Vagina (tissue), 2 donors: Measurements from ENCODE around the gene ZNF592. TPM values are rescaled to one million over a fixed set of nuclear protein-coding genes. Genes with fewer than 3 reads are reported as not detected.

Experiments used
- DNase-seq, 2 donors: peaks; one replicate each; pipeline ENCODE4 v3.0.0-alpha.2; 2017; ENCODE audit errors: extremely low spot score in 2 of 2
- H3K27ac ChIP-seq: fragments of 200-600 bp; sonication (generic); one replicate; pipeline ENCODE4 v1.5.1; 2019
- H3K27me3 ChIP-seq: fragments of 200-600 bp; sonication (generic); one replicate; pipeline ENCODE4 v1.5.1; 2019
- H3K36me3 ChIP-seq, 2 donors: fragments of 200-600 bp; sonication (generic); one replicate each; pipeline ENCODE4 v1.5.1; 2017 to 2019
- H3K4me1 ChIP-seq: fragments of 200-600 bp; sonication (generic); one replicate; pipeline ENCODE4 v1.5.1; 2019
- H3K4me3 ChIP-seq, 2 donors: fragments of 200-600 bp; sonication (generic); 1 replicate in 1 of 2; 2 replicates in 1 of 2; pipeline ENCODE4 v1.5.1; 2016 to 2019
- H3K9me3 ChIP-seq: fragments of 200-600 bp; sonication (generic); one replicate; pipeline ENCODE4 v1.5.1; 2019
- POLR2A ChIP-seq, 2 donors: fragments of 450-650 bp; IDR thresholded peaks; one replicate each; pipeline ENCODE4 v1.6.1; 2017; ENCODE audit warnings: antibody characterized with exemption in 2 of 2, mild to moderate bottlenecking in 2 of 2, moderate library complexity in 2 of 2
- POLR2AphosphoS5 ChIP-seq, 2 donors: sonication (generic); formaldehyde crosslinking; IDR thresholded peaks; one replicate each; pipeline ENCODE4 v1.9.0; 2017; ENCODE audit warnings: antibody characterized with exemption in 2 of 2, mild to moderate bottlenecking in 2 of 2, low read depth in 1 of 2; ENCODE audit not compliant: insufficient read depth in 1 of 2
- intact Hi-C: fragments of 100-400 bp; cut with DNase I; formaldehyde crosslinking; loops from one replicate; pipeline ENCODE4 v1.15.1; 2023
- total RNA-seq: library from RNA; depleted of rRNA; stranded (reverse); fragments of >200 nt; gene quantifications from one replicate; pipeline ENCODE4 v1.2.3, GENCODE V29; 2016
- TF ChIP-seq, protein P1 (sequence below), 3 experiments: fragments of 450-650 bp in 2 of 3; fragments of 200-600 bp in 1 of 3; sonication (generic) in 1 of 3; IDR thresholded peaks; one replicate each; pipeline ENCODE4 v1.5.1; 2017 to 2019; ENCODE audit warnings: antibody characterized with exemption in 3 of 3, mild to moderate bottlenecking in 2 of 3, moderate library complexity in 2 of 3

ZNF592 gene
- total RNA-seq, 1 donor from 2014 or later, result 21.6 TPM

DNA sequence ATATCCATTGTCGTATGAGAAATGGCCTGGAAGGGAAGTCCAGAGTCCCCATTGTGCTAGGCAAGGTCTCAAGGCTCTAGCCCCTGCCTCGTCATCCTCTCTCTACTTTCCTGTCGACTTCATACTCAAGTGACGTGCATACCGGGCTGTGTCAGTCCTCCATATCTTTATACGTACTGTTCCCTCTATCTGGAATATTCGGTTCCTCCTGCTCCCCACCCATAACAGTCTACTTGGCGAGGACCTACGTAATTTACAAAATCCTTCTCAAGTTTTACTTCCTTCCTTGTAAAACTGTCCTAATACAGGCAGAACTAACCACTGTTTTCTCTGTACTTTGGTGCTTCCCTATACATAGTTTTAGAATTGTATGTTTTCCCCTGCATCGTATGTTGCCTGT is 66.5 kb downstream of the ZNF592 start:
- TF ChIP-seq, protein P1, sequence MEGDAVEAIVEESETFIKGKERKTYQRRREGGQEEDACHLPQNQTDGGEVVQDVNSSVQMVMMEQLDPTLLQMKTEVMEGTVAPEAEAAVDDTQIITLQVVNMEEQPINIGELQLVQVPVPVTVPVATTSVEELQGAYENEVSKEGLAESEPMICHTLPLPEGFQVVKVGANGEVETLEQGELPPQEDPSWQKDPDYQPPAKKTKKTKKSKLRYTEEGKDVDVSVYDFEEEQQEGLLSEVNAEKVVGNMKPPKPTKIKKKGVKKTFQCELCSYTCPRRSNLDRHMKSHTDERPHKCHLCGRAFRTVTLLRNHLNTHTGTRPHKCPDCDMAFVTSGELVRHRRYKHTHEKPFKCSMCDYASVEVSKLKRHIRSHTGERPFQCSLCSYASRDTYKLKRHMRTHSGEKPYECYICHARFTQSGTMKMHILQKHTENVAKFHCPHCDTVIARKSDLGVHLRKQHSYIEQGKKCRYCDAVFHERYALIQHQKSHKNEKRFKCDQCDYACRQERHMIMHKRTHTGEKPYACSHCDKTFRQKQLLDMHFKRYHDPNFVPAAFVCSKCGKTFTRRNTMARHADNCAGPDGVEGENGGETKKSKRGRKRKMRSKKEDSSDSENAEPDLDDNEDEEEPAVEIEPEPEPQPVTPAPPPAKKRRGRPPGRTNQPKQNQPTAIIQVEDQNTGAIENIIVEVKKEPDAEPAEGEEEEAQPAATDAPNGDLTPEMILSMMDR (IDR thresholded peaks at IDR 0.05), result no peak
- no peak for TF ChIP-seq POLR2A (IDR thresholded peaks at IDR 0.05)
- no peak for TF ChIP-seq POLR2AphosphoS5 (IDR thresholded peaks at IDR 0.05; ENCODE audit: insufficient read depth in 1 of 2, low read depth in 1 of 2)
- Histone ChIP-seq H3K27me3 (no peaks in the 10 kb centered on the region), H3K27ac (no peak overlapping the region), H3K9me3 (no peaks in the 10 kb centered on the region), H3K4me1 (peaks cover 26% of the 10 kb centered on the region), H3K36me3 (no peaks in the 10 kb centered on the region), H3K4me3 (no peak overlapping the region)
- intact Hi-C loops, result loop anchor here (10.0 kb wide), 1 partner anchor 220 kb away; no protein-coding TSS in a partner anchor
- no peak for DNase-seq

DNA sequence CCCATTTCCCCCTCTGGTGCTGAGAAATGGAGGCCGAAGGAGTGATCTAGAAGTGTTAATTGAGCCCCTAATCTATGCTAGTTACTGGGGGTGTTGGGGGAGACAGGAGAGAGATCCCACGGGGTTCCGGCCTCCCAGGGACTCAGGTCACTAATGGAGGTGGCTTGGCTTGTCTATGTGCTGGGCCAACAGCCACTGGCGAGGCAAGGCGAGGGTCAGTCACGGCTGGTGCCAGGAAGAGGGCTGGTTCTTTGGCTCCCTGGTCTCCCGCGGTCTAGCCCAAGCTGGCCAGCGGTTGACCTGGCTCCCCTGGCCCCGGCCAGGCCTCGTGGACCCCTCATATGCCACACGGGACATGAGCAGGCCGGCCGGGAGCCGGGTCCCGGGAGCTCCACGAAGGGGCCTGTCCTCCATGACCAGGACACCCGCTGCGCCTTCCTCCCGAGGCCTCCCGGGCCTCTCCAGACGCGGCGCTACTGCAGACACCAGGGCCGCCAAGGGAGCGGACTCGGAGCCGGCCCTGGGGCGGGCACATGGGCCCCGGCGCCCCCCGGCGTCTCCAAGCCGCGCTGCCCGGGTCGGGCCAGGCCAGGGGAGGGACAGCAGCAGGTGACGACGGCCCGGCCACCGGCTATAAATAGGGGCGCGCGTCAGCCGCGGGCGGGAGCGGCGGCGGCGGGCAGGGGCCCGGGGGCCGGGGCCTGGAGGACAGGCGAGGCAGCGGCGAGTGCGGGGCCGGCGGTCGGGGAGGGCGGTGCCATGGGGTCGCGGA is 68.5 kb downstream of the ZNF592 start, which contains the start of gene ALPK3:
ALPK3 (plus strand) TSS at position 663 of the 772 bp plus-strand sequence; CDS start at position 760, 97 bp downstream.
- DNase-seq, result no peak
- Histone ChIP-seq H3K4me3 (peak within 1 kb of the TSS; percentile 5 to 15), H3K4me1 (peaks cover 36% of the 10 kb centered on the region), H3K27ac (peak within 1 kb of the TSS; percentile 74), H3K36me3 (no peaks in the 10 kb centered on the region), H3K27me3 (no peaks in the 10 kb centered on the region), H3K9me3 (no peaks in the 10 kb centered on the region)
- intact Hi-C loops, result loop anchor here (10.0 kb wide), 1 partner anchor 222 kb away; no protein-coding TSS in a partner anchor
- TF ChIP-seq, protein P1 (IDR thresholded peaks at IDR 0.05), result no peak
- TF ChIP-seq POLR2AphosphoS5 (IDR thresholded peaks at IDR 0.05; ENCODE audit: insufficient read depth in 1 of 2, low read depth in 1 of 2), result no peak
- TF ChIP-seq POLR2A (IDR thresholded peaks at IDR 0.05), result no peak

DNA sequence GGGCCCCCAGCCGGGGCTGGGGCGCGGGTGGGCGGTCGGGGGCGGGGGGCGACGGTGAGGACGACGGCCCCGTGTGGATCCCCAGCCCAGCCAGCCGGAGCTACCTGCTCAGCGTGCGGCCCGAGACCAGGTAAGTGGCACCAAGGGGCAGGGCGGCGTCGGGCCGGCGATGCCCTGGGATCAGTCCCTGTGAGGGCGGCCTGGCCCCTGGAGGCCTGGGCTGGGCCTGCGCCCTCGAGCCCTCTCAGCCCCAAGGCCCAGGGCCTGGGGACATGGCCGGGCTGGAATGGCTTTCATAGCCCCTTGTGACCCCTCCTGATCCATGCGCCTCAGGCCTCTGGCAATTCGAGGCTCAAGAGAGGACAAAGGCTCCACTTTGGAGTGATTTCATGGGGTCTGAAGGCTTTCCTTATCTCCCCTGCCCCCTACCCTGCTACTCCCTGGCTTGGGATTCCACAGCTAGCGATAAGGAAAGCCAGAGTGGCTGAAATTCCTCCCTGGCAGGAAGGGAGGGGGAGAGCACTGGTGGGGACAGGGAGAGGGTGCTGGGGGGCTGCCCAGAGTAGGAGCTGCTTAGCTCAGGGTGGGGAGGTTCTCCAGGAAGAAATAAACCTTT is 69.2 kb downstream of the ZNF592 start:
- Histone ChIP-seq H3K4me3 (peak overlapping the region; percentile 5 to 15), H3K4me1 (peaks cover 43% of the 10 kb centered on the region), H3K9me3 (no peaks in the 10 kb centered on the region), H3K36me3 (no peaks in the 10 kb centered on the region), H3K27me3 (no peaks in the 10 kb centered on the region), H3K27ac (peak overlapping the region; percentile 74)
- no peak for DNase-seq
- TF ChIP-seq POLR2AphosphoS5 (IDR thresholded peaks at IDR 0.05; ENCODE audit: insufficient read depth in 1 of 2, low read depth in 1 of 2), result no peak
- no peak for TF ChIP-seq POLR2A (IDR thresholded peaks at IDR 0.05)
- TF ChIP-seq, protein P1 (IDR thresholded peaks at IDR 0.05), result no peak
- intact Hi-C loops, result loop anchor here (10.0 kb wide), 1 partner anchor 223 kb away; no protein-coding TSS in a partner anchor

DNA sequence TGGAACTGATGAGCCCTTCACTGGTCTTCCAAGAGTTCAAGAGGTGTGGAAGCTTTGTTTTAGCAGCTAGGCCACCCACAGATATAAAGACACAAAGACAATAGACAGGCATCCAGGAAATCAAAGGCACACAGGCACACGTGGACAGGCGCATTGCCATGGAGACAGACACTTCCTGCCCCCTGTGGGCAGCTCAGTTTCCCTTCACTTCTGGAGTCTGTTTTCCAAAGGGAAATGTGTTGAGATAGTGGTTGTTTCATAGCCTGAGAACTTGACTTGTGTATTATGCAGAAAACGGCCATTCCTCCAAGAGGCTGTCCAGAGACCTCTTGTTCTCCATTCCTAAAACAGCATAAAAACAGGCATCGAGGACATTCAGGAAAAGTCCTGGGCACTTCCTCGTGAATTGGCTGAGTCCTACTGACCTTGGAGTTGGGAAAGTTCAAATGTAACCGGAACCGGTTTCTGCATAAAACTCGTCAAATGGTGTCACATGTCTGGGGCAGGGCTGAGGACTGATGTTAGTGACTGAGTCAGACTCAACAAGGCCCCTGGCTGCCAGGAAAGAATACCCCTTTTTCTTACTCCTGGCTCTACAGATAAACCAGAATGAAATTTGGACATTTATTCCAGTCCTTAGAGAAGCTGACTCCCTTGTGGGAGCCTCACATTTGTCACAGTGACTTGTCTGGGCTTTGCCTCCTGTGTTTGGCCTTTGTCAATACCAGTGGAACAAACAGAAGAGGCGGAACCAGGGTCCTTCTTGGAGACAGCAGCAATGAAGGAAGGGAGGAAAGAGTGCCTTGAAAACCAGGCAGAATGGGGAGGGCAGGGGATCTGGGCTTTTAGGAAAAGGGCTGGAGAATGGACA is 70.1 kb downstream of the ZNF592 start:
- H3K4me1 ChIP-seq, result peaks cover 53% of the 10 kb centered on the region
- H3K4me3 ChIP-seq, result no peak overlapping the region
- no peaks in the 10 kb centered on the region for H3K36me3 ChIP-seq
- H3K27ac ChIP-seq, result peak overlapping the region; percentile 74
- intact Hi-C loops, result loop anchor here (10.0 kb wide), 1 partner anchor 224 kb away; no protein-coding TSS in a partner anchor
- H3K27me3 ChIP-seq, result no peaks in the 10 kb centered on the region
- TF ChIP-seq POLR2AphosphoS5 (IDR thresholded peaks at IDR 0.05; ENCODE audit: insufficient read depth in 1 of 2, low read depth in 1 of 2), result no peak
- TF ChIP-seq, protein P1 (IDR thresholded peaks at IDR 0.05), result no peak
- no peaks in the 10 kb centered on the region for H3K9me3 ChIP-seq
- DNase-seq, result no peak
